ENCODE data around the gene ITGB2. TPM values are rescaled to one million over a fixed set of nuclear protein-coding genes. Genes with fewer than 3 reads are reported as not detected.

ITGB2 gene
- polyA plus RNA-seq, 3 donors from 2014 or later, result 1,416 to 2,161 (median 1,452) TPM

DNA sequence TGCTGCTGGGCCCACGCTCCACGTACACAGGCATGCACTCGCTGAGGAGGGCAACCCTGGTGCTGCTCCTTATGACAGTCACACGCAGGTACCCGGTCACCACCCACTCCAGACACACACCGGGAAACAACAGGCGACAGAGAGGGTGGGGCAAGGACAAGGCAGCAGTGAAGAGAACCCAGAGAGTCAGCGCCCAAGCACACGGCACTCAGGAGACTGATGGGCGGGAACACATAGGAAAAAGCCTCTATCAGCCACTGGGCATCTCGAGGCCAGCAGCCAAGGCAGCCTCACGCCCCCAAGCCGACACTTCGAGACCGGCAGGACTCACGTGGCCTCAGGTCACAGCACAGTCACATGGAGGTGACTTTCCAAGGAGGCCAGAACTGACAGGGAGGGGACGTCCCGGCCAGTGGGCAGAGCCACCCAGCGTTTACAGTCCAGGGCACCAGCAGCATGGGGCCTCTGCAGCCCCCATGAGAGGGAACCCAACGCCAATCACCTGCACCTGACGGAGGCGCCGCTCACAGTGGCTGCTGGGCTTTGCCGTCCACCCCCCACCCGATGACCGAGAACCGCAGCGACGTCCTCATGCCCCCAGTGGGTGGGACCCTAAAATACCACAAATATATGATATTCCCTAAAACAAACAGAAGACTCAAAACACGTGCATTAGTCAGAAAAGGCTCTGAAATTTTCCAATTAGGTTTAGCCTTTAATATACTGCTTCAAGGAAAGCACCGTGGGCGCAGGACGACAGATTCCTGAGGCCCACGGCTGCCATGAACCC is 66.9 kb downstream of the ITGB2 start:
- no peak for DNase-seq
- Mint-ChIP-seq H3K9me3 (no peaks in the 10 kb centered on the region), H3K4me3 (peak overlapping the region; percentile 62 to 81 (median 71)), H3K4me1 (peaks cover 56 to 74% of the 10 kb centered on the region in 2 donors), H3K27ac (peak overlapping the region; percentile 84 to 97 (median 94)), H3K27me3 (ENCODE audit: low read depth in 3 of 3) (peaks cover 2 to 24% (median 10%) of the 10 kb centered on the region in 3 donors), H3K36me3 (peaks cover 5 to 48% (median 33%) of the 10 kb centered on the region in 3 donors)

DNA sequence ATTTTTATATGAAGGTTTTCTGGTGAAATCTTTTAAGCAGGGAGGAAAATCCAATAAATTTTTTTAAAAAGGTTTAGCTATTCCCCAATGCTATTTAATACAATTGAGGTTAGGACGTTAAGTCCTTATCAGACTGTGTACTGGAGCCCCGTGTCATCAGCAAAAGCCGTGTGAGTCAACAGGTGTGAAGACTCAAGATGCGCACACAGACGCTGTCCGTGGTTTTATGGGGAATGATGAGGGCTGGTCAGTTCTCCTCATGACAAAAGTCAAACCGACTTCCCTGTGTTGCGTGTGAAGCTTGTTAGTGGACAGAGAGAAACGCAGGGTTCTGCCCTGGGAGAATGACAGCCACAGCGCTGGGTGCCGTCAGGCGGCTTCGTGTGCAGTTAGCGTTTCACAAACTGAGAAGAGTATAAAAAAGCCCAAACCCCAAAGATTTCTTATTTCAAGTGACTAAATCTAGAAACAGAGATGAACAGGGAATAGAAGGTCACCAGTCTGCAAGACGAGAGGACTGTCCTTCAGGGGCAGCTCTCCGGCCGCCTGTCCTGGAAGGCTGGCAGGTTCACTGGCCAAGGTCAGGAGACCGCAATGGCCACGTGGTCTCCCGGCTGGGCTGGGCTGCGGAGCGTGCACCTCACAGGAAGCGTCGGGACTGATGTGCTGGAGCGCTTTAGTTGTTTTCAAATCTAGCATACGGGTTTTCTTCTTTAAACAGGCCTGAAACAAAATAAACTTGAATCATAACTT is 69.6 kb downstream of the ITGB2 start:
- H3K4me1 Mint-ChIP-seq, result peaks cover 60 to 62% of the 10 kb centered on the region in 2 donors
- peak overlapping the region in 5 of 6 donors; percentile 49 to 91 (median 82) for H3K27ac Mint-ChIP-seq
- H3K4me3 Mint-ChIP-seq, result peak overlapping the region in 2 of 5 donors; percentile 3 to 50
- peaks cover 6 to 25% (median 8%) of the 10 kb centered on the region in 3 donors for H3K27me3 Mint-ChIP-seq (ENCODE audit: low read depth in 3 of 3)
- no peaks in the 10 kb centered on the region for H3K9me3 Mint-ChIP-seq
- DNase-seq, result peak in 1 of 3 donors; percentile 43
- peaks cover 5 to 37% (median 22%) of the 10 kb centered on the region in 3 donors for H3K36me3 Mint-ChIP-seq

GRCh38 chr21:44850208-44850800 is 70.4 kb downstream of the ITGB2 start:
- no peak overlapping the region for H3K4me3 Mint-ChIP-seq
- no peak for DNase-seq
- H3K27ac Mint-ChIP-seq, result peak overlapping the region in 4 of 6 donors; percentile 51 to 91 (median 80)
- H3K36me3 Mint-ChIP-seq, result peaks cover 5 to 34% (median 18%) of the 10 kb centered on the region in 3 donors
- no peaks in the 10 kb centered on the region for H3K9me3 Mint-ChIP-seq
- peaks cover 6 to 21% (median 8%) of the 10 kb centered on the region in 3 donors for H3K27me3 Mint-ChIP-seq (ENCODE audit: low read depth in 3 of 3)
- peaks cover 55 to 60% of the 10 kb centered on the region in 2 donors for H3K4me1 Mint-ChIP-seq

GRCh38 chr21:44849616-44850130 is 71.0 kb downstream of the ITGB2 start:
- Mint-ChIP-seq H3K9me3 (no peaks in the 10 kb centered on the region), H3K4me3 (no peak overlapping the region), H3K36me3 (peaks cover 5 to 30% (median 12%) of the 10 kb centered on the region in 3 donors), H3K4me1 (peaks cover 49 to 57% of the 10 kb centered on the region in 2 donors), H3K27me3 (ENCODE audit: low read depth in 3 of 3) (peaks cover 6 to 19% (median 8%) of the 10 kb centered on the region in 3 donors), H3K27ac (peak overlapping the region in 2 of 6 donors; percentile 13 to 26)
- DNase-seq, result no peak

DNA sequence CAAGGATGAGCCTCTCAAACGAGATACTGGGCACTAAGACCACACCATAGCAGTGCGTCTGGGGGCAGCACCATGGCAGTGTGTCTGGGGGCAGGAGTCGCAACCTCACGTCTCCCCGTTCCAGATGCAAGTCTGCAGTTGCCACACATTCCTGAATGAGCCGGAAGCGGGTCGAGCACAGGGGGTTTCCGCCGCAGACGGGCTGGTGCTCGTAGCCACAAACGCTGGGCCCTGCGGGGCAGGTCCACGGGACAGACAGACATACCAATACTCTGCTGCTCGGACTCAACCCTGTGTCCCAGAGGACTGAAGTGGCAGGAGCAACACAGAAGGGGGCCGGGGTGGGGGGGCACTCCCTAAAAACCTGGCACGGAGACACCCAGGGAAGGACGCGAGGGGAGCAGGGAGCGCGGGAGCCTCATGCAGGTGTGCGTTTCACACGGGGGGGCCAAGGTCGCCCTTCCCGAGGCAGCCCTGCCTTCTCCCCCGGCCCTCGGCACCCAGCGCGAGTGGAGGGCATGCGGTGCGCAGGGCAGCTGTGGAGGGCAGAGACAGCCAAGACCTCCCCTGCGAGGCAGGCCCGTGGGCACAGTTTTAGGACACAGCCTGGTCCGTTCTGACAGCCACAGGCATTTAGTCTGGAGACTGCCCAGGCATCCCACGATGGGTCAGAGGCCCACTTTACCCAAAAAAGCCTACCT is 71.7 kb downstream of the ITGB2 start:
- peaks cover 42 to 52% of the 10 kb centered on the region in 2 donors for H3K4me1 Mint-ChIP-seq
- no peaks in the 10 kb centered on the region for H3K9me3 Mint-ChIP-seq
- peaks cover 0 to 24% (median 12%) of the 10 kb centered on the region in 3 donors for H3K36me3 Mint-ChIP-seq
- peaks cover under 1 to 12% (median 6%) of the 10 kb centered on the region in 3 donors for H3K27me3 Mint-ChIP-seq (ENCODE audit: low read depth in 3 of 3)
- H3K4me3 Mint-ChIP-seq, result no peak overlapping the region
- peak overlapping the region in 1 of 6 donors; percentile 49 for H3K27ac Mint-ChIP-seq
- DNase-seq, result no peak

DNA sequence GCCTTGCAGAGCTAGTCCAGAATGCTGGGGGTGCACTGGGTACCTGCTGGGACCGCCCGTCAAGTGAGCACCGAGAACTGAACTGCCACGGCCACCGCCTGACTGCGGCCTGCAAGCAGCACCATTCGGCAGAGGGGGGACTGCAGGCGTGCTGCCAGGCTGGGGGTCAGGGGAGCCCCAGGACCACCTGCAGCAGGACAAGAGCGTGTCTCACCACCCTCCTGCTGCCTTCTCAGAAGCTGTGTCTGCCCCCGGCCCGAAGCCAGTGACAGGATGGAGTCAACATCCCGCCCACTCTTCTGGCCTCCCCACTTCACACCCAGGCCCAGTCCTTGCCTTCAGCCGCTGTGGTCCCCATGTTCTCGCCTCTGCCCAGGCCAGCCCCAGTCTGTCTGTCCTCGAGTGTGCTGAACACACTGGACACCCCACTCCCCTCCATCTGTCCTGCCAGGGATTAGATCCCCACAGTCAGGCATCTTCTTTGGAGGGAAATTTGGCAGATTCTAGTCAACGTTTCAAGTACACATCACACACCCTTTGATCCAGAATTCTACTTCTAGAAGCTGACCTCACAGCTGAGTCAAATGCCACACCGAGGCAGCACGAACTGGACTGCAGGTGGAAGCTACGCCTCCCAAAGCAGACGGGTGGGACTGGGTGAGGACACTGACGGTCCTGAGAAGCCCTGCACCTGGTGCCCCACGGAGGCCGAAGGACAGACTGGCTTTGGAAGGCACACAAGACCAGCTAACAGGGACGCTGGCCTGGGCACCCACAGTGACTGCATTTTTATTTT is 73.2 kb downstream of the ITGB2 start:
- H3K27me3 Mint-ChIP-seq (ENCODE audit: low read depth in 3 of 3), result peaks cover 1 to 6% (median 6%) of the 10 kb centered on the region in 3 donors
- H3K27ac Mint-ChIP-seq, result peak overlapping the region in 3 of 6 donors; percentile 11 to 68 (median 64)
- peaks cover 28 to 37% of the 10 kb centered on the region in 2 donors for H3K4me1 Mint-ChIP-seq

DNA sequence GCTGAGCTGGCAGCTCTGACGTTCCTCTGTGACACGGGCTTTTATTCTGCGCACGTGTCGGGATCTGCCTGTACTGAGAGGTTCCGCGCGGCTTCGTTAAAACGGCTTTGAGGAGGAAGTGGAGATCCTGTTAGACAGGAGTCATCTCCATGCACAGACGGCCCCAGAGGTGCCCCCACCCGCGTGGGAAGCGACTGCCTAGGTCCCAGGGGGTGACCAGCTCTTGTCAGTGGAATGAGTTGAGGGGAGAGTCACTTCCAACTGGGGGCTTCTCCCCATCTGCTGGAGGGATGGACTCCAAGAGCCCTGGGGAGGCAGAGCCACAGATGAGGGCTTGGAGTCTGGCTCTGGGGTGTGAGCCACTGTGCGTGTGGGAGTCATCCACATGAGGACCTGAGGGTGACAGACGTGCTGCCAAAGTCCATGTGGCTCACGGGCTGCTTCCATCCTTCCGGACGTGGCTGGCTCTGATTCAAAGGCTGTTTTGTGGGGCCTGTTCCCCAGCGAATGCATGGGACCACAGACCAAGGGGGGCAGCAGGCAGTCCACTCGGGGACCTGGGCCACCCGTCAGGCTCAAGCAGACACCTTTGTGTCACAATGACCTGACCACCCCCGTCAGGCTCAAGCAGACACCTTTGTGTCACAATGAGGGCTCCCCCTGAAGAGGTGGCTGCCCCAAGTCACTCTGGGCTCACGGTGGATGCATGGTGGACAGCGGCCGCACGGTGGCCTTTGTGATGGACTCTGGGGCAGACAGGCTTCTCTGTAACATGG is 74.0 kb downstream of the ITGB2 start:
- peaks cover 1 to 6% (median 2%) of the 10 kb centered on the region in 3 donors for H3K27me3 Mint-ChIP-seq (ENCODE audit: low read depth in 3 of 3)
- H3K9me3 Mint-ChIP-seq, result no peaks in the 10 kb centered on the region
- peak overlapping the region in 3 of 6 donors; percentile 22 to 57 (median 49) for H3K27ac Mint-ChIP-seq
- DNase-seq, result peak in 1 of 3 donors; percentile 27
- H3K36me3 Mint-ChIP-seq, result peaks cover 0 to 18% (median 9%) of the 10 kb centered on the region in 3 donors
- peaks cover 20 to 30% of the 10 kb centered on the region in 2 donors for H3K4me1 Mint-ChIP-seq
- peak overlapping the region; percentile 29 to 66 (median 44) for H3K4me3 Mint-ChIP-seq

More for the DNA sequence above, 73.2 kb downstream of the ITGB2 start:
- Mint-ChIP-seq H3K4me3 (no peak overlapping the region), H3K36me3 (peaks cover 0 to 22% (median 12%) of the 10 kb centered on the region in 3 donors), H3K9me3 (no peaks in the 10 kb centered on the region)
- DNase-seq, result no peak

GRCh38 chr21:44846224-44846484 is 74.5 kb downstream of the ITGB2 start:
- peaks cover 14 to 24% of the 10 kb centered on the region in 2 donors for H3K4me1 Mint-ChIP-seq
- H3K27ac Mint-ChIP-seq, result peak overlapping the region in 4 of 6 donors; percentile 22 to 59 (median 53)
- peak overlapping the region; percentile 18 to 66 (median 44) for H3K4me3 Mint-ChIP-seq
- H3K27me3 Mint-ChIP-seq (ENCODE audit: low read depth in 3 of 3), result peaks cover 3 to 7% (median 6%) of the 10 kb centered on the region in 3 donors
- H3K36me3 Mint-ChIP-seq, result peaks cover 0 to 14% (median 4%) of the 10 kb centered on the region in 3 donors
- no peak for DNase-seq
- H3K9me3 Mint-ChIP-seq, result no peaks in the 10 kb centered on the region

DNA sequence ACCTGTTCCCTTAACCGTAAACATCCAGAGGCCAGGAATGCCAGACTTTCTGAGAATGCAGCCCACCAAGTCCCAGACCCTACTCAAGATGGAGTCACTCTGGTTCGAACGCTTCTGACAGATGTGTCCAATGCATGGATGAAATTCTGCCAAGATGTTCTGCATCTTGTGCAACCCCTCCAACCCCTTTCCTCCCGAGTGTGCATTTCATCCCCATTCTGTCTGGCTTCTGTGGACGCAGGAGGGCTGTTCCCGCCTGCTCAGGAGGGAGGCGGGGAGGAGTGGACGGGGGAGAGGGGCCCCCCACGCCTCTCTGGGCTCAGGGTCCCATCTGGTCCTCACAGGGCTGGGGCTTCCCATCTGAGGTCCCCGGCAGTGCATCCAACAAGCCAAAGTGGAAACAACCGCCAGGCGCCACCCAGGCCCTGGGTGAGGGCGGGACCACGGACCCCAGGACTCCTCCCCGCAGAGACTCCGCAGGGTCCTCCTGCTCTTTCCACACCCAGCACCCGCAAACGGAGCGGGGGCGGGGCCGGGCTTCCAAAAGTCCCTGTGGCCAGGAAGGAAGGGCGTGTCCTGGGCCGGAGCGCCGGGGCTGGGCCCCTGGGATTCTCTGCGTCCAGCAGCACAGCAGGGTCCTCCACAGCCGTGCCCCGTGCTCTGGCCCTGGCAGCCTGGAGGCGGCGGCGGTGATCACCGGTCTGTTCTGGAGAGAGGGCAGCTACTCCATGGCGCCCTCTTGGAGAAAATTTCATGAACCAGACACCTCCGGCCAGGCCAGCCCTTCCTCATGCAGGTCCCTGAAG is 75.1 kb downstream of the ITGB2 start:
- Mint-ChIP-seq H3K9me3 (no peaks in the 10 kb centered on the region), H3K27me3 (ENCODE audit: low read depth in 3 of 3) (peaks cover 3 to 7% (median 6%) of the 10 kb centered on the region in 3 donors), H3K36me3 (peaks cover 0 to 10% (median 0%) of the 10 kb centered on the region in 3 donors), H3K27ac (peak overlapping the region in 2 of 6 donors; percentile 57 to 59), H3K4me3 (peak overlapping the region; percentile 18 to 66 (median 44)), H3K4me1 (peaks cover 9 to 20% of the 10 kb centered on the region in 2 donors)
- peak; percentile 37 to 58 (median 55) for DNase-seq

DNA sequence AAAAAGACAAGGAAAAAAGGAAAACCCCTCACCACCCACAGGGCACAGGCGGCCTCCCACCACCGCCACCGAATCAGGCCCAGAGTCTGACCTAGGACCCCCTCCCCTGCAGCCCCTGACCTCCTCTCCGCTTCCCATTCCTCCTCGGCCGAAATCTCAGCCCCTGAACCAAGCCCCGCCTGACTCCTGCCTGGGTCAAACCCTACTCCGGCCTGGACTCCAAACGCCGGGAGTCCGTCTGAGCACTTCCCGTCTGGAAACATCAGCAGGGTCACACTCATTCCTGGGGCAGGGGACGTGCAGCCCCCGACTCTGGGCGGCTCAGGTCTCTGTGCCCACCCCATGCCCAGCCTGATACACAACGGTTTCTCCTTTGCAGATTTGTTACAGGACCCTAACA is 76.4 kb downstream of the ITGB2 start:
- Mint-ChIP-seq H3K4me1 (peaks cover 9 to 18% of the 10 kb centered on the region in 2 donors), H3K27me3 (ENCODE audit: low read depth in 3 of 3) (peaks cover 3 to 11% (median 6%) of the 10 kb centered on the region in 3 donors), H3K36me3 (peaks cover 0 to 3% (median 0%) of the 10 kb centered on the region in 3 donors), H3K27ac (no peak overlapping the region), H3K9me3 (no peaks in the 10 kb centered on the region), H3K4me3 (peak overlapping the region in 1 of 5 donors; percentile 41)
- no peak for DNase-seq

All from immature natural killer cell (primary cell).